NOMO-1 treated with DMSO at 0.1 percent for 48 hours (cell line): ENCODE measurements around the gene IL36RN.
A peak's percentile ranks its signal among the peaks of the same experiment; 100 is the strongest.
"Not testable (repeated sequence)": the region's sequence is repeated elsewhere in the genome, so short reads cannot be mapped to it uniquely, and the experiment has no call there.

Experiments
- DNase-seq: peaks from one replicate; lab custom pipeline; 2025; ENCODE audit not compliant: unreplicated experiment; lab: John Stamatoyannopoulos, UW

The IL36RN gene

DNA sequence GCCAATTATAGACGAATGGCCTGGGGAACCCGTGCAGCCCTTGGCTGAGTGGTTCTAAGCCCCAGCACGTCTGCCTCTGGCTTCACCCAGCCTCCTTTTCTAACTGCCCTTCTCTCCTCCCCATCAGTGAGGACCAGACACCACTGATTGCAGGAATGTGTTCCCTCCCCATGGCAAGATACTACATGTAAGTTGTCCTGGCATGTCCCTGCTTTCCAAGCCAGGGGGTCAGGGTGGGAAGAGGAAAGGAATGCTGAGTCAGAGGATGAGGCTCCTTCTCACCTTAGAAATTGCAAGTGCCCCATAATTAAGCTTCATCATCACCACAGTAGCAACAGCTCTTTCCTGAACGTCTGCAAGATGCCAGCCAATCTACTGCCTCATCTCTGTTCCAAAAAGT is 13.6 kb downstream of the IL36RN start:
- no peak for DNase-seq

DNA sequence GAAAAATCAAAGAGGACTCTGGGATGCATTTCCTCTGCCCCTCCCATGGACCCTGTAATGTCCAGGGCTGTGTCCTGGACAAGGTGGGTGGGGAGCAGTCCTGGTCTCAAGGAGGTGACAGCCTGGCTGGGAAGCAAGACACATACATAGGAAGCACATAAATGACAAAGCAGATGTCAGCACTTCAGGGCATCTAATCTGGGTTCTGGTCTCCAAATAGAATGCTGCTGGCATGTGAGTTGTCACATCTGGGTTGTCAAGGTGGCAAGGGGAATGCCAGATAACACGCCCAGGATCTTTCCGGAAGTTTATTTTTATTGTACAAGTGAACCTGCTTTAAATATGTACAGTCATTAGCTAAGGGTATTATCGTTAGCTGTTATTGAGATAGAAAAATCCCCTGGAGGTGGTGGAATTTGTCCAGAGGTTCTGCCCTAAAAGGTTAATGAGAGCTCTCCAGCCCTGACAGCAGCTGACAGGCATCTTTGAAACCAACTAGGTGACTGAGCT is 14.4 kb downstream of the IL36RN start:
- no peak for DNase-seq

DNA sequence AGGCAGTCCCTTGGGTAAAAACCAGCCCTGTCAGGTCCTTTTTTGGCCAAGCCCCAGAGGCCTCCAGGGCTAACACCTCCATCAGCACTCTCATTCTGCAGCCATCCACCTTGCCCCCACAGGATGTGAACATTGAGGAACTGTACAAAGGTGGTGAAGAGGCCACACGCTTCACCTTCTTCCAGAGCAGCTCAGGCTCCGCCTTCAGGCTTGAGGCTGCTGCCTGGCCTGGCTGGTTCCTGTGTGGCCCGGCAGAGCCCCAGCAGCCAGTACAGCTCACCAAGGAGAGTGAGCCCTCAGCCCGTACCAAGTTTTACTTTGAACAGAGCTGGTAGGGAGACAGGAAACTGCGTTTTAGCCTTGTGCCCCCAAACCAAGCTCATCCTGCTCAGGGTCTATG is 16.0 kb downstream of the IL36RN start:
- no peak for DNase-seq

- no peak for DNase-seq
These were observed 16.6 kb downstream of the IL36RN start for GRCh38 chr2:113075600-113075999.

GRCh38 chr2:113076954-113077669 is 18.1 kb downstream of the IL36RN start:
- no peak for DNase-seq

GRCh38 chr2:113077921-113078320 is 18.9 kb downstream of the IL36RN start:
- no peak for DNase-seq

DNA sequence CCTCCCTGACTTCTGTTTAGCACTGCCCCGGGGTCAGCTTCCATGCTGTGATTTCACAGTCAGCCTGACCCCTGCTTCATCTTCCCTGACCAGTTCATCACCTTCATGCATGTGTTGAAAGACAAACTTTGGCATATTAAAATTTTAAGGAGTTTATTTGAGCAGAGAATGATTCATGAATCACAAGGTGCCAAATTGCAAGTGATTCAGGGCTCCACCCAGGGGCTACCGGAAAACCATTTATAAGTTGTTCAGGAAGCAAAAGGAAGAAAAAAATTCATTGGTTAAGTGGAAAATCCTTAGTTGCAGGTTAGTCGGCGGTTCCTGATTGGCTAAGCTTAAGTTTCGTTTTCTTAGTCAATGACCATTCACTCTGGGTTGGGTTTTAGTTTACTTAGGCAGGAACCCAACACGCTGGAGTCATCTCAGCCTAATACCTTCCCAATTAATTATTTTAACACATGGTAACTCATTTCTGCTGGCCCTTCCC is 19.4 kb downstream of the IL36RN start:
- DNase-seq: peak; percentile 14

DNA sequence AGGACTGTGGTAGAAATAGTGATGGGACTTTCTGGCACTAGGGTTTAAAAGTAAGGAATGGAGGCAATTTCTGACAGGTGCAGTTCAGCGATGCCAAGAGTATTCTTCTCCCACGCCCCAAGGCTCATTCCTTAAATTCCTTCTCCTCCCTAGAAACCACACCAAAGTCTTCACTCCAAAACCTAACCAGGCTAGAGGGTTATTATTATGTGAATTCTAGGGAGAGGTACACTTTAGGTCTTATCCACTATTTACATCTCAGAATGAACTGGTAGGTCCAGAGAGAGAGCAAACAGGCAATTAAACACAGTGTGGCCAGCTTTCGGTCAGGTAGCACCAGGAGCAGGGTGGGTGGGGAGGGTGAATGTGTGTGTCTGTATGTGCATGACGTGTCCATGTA is 20.1 kb downstream of the IL36RN start:
- DNase-seq: no peak

- peak; percentile 44 for DNase-seq
These were observed 21.1 kb downstream of the IL36RN start for GRCh38 chr2:113080134-113080533.

DNA sequence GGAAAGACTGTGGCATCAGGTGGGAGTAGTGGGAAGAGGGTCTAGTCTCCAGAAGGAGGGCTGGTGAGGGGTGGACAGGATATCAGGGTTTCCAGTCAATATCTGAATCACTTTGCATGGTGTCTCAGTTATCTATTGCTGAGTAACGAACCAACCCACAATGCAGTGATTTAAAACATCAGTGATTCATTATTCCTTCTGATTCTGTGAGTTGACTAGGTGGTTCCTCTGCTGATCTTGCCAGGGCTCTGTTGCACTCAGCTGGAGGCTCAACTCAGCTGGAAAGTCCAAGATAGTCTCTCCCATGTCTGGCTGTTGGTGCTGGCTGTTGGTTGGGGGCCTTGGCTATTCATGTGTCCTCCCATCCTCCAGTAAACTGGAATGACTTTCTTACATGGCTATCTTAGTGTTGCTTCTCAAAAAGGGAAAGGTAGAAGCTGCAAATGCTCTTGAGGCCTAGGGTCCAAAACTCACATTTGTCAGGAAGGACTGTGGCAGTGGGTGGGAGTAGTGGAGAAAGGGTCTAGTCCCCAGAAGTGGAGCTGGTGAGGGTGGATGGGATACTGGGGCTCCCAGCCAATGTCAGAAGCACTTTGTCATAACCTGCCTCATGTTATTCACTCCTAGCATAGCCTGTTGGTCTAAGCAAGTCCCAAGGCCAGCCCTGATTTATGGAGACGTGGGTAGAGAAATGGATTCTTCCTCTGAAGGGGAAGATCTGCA is 22.7 kb downstream of the IL36RN start:
- no peak for DNase-seq

GRCh38 chr2:113083296-113083695 is 24.3 kb downstream of the IL36RN start:
- peak; percentile 25 for DNase-seq

- peak; percentile 53 for DNase-seq
These were observed 25.4 kb downstream of the IL36RN start for GRCh38 chr2:113084249-113085000.

GRCh38 chr2:113085542-113085941 is 26.5 kb downstream of the IL36RN start:
- no peak for DNase-seq

DNA sequence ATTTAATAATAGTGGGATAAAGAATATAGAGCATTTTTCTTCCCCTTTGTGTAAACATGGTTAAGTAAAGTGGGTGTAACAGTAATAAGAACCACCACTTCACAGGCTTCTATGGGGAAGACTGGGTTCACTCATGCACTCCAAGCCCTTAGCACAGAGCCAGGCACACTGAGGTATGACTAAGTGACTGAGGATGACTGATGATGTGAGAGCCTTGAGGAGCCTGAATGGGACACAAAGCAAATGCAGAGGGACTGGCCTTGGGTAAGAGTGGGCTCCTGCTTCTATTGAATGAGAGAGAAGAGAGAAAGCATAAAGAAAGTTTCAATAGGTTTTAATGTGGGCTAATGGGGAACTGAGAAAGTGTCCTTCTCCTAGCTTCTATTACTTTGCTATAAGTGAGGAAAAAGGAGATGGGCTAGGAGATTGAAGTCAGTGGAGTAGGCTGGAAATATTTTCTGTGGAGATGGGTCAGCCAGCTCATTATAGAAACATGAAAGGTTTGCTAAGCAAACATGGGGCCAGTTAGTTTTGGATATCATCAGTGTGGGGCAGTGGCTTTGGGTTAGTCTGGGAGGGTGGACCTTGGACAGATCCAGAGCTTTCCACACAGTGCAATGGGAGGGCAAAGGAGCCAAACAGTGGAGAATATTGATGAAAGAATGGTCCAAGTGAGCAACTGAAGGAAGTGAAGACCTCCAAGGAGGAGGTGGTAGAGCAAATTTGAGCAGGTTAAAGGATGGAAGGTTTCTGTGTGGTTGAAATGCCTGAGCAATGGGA is 29.4 kb downstream of the IL36RN start:
- no peak for DNase-seq

GRCh38 chr2:113089916-113090315 is 30.9 kb downstream of the IL36RN start:
- peak; percentile 67 for DNase-seq

DNA sequence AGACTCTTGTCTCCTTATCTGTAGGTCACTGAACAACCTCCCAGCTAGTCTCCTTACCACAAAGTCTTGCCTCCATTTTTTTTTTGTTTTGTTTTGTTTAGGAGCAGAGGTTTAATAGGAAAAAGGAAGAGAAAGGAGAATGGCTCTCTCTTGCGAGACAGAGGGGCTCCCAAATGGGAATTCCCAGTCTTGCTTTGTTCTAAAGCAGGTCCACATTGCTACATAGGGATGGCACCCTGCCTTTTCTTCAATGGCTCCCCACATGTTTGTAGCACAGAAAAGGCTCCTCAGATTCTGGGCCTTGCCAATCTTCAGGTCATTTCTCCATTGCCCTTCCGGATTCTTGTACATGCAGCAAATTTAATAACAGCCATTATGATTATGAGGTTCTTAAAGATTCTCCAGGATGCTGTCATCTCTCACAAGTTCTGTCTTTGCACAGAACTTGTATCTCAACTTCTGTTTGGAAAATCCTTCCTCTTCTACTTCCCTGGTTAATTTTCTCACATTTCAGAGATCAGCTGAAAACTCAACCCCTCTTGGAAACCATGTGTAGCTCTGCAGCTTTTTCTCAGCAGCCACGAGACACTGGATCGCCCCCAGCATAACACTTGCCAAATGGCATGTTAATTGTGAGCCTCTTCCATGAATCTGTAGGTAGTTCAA is 32.4 kb downstream of the IL36RN start:
- no peak for DNase-seq

DNA sequence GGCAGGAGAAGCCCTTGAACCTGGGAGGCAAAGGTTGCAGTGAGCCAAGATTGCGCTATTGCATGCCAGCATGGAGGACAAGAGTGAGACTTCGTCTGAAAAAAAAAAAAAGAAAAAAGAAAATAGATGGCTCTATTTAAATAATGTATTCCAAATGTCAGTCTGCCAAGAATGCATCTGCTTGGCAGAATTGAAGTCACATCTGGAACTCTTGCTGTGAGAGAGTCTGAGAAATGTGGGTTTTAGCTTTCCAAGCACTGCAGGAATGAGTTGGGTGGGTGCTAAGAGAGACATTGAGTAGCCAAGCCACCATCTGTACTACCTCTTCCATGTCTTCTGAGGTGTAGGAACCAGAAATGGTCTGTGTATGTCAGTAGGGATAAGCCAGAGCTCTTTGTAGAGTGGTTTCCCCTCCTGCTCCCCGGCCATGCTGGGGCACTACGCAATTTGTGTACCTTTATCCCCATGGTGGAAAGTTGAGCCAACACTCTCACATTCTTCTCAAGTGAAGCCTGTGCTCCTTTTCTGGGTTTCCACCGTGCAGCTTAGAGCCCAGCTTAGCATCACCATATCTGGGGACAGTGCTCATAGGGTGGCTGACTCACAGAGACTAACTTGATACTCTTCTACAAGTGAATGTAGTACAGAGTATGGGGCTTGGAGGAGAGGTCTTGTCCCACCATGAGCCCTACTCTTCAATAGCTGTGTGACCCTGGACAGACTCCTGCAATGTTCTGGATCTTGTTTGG is 34.0 kb downstream of the IL36RN start:
- DNase-seq: no peak

DNA sequence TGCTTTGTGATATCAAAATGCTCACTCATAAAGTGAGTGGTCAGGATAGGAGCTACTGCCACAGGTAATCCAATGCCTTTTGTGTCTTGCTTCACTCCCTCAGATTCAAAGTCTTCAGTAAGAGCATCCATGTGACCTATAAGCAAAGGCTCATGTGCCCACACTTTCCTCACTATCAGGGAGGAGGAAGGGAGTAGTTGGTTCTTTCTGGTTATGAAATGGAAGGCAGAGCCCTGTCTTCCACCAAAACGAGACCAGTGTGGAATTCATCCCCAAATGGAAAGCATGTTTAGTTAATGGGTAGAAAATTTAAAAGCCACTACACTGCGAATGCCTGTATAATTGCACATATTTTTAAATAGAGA is 34.6 kb downstream of the IL36RN start:
- no peak for DNase-seq

GRCh38 chr2:113096306-113096705 is 37.3 kb downstream of the IL36RN start:
- not testable (repeated sequence) for DNase-seq
